GM19328 (cell line): Measurements from ENCODE around the gene MAP3K7.

Source experiments
- ATAC-seq: cut with Tn5 transposase; IDR thresholded peaks from one replicate; pipeline ENCODE4 v1.9.1; 2021; ENCODE audit warnings: mild to moderate bottlenecking, moderate library complexity; ENCODE audit not compliant: unreplicated experiment

MAP3K7 gene

GRCh38 chr6:90533615-90534336 is 53.1 kb downstream of the MAP3K7 start:
- ATAC-seq = no peak

GRCh38 chr6:90530882-90531281 is 56.0 kb downstream of the MAP3K7 start:
- ATAC-seq = no peak

GRCh38 chr6:90525421-90525820 is 61.5 kb downstream of the MAP3K7 start:
- no peak for ATAC-seq

DNA sequence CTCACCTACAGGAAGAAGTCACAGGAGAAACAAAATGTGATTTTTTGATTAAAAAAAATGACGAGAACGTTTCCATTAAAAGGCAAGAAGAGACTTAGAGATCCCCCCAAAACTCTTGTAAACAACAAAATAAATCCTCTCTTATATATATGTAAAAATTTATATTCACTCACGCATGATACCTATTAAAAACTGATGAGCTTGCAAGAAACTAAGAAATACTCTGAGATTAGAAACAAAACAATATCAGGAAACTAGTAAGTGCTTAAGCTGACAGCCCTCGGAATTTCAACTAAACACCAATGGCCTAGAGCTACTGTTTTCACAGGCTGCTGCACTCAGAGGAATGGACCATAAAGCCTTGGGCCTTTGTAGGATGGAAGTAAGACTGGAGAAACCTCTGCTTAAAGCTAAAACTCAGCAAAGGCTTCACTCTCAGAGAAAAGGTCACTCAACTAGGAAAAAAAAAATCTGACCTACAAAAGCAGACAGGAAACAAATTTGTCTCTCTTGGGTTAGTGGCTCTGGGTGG is 63.0 kb downstream of the MAP3K7 start:
- no peak for ATAC-seq

- no peak for ATAC-seq
Measured at GRCh38 chr6:90521955-90522354, 64.9 kb downstream of the MAP3K7 start.

DNA sequence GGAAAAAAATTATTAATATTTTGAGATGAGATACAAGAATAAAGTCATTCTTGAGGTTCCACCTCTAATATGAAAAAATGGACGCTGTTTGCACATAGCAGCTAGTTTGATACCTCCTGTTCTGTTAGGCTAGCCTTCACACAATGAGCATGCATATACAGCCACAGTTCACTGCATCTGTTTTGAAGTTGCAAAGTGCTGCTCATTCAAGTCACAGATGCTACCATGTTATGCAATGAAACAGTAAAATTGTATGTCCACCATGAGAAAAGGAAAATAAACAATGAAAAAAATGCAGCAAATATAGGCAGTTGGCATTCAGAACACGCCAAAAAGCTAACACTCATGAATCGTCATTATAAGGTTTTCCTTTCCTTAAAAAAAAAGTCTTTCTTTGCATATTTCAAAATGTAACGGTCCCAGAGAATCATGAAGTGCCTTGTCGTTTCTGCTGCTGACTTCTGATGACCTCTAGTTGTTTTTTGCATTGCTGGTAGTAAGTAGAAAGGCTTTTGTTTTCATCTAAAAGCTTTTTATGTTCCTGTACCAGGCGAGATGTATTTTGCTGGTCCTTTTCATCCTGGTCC is 70.7 kb downstream of the MAP3K7 start:
- no peak for ATAC-seq

DNA sequence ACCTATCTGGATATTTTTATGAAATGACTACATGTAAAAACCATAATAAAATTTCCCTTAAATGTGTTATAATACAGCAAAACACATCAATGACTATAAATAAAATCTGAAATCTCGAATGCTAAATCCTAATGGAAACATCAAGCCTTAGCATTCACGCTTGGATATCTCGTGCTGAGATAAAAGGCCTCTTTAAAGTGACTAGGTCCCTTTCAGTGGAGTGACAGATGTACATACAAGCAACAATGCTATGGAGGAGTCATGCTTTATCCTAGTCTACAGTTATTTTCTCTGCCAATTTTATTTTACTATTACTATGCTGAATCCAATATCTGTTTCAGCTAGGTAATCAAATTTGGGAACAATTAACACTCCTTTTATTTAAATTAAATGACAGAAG is 72.4 kb downstream of the MAP3K7 start:
- ATAC-seq = no peak

DNA sequence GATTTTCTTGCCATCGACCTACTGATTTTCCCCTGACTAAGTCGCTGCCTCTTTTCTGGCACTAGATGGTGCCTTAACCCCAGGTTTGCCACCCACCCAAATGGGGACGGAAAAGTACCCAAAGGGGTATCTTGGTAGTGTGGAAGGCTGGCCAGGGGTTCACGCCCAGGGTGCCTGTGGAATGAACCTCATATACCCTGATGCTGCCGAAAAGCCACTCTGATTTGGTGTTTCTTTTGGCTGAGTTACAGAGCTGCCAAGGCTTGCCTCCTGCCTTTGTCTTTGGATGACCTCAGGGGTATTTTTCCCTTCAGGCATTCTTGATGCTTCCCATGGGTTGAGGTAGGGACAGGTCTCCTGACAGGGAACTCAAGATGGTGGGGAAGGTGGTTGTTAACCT is 78.1 kb downstream of the MAP3K7 start:
- ATAC-seq = no peak

DNA sequence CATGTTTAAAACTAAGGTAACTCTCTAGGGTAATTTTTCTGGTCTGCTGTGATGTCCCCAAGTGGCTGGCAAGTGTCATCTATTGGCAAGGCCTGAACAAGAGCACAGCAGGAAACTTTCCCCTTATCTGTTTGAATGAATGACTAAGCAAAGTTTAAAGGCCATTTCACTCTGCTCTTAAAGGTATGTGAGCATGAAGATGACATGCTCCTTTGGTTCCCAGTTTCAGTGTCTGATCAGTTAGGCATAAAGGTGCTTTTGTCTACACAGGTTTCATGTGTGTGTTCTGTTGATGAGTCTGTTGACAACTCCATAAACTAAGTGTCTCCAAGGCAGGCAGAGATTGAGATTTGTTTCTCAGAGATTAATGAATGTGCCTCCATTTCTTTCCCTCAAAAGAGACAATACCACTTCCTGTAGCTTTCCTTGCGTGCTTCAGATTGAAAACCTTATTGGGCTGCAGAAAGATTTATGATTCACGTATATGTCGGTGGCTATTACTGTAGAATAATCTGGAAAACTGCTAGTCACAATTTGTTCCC is 83.9 kb downstream of the MAP3K7 start:
- no peak for ATAC-seq

GRCh38 chr6:90502381-90502780 is 84.5 kb downstream of the MAP3K7 start:
- no peak for ATAC-seq

- ATAC-seq = no peak
Measured at GRCh38 chr6:90500458-90500857, 86.4 kb downstream of the MAP3K7 start.

GRCh38 chr6:90497411-90497810 is 89.5 kb downstream of the MAP3K7 start:
- ATAC-seq = no peak

DNA sequence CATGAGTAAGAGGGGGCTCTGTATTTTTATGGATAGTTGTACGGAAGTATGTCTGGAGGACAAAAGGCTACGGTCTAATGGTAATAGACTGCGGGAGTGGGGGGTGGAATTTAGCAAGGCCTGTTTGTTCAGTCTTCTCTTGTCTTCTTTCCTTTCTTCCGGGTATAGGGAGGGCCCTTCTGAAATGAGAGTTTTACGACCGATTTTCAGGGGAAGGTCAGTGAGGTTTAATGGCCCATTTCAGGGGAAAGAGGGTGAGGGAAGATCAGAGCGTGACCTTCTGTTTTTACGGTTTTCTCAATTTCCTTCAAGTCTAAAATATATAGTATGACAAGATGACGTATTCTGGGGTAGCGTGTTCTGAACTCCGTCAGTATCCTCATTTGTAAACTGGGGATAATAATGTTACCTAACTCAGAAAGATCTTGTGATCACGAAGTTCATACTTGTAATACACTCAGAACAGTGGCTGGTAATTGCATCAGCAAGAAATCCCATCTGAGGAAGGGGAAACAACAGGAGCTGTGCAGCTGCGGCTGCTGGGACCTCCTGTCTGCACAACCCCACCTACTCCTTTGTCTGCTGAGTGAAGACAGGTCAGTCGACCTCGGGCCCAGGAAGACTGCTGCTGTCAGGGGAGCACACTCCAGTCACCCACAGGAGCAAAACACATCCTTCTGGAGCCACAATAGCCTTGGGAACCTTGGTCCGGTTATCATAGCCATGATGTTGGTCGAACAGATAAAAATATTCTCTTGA is 90.4 kb downstream of the MAP3K7 start:
- ATAC-seq = no peak

DNA sequence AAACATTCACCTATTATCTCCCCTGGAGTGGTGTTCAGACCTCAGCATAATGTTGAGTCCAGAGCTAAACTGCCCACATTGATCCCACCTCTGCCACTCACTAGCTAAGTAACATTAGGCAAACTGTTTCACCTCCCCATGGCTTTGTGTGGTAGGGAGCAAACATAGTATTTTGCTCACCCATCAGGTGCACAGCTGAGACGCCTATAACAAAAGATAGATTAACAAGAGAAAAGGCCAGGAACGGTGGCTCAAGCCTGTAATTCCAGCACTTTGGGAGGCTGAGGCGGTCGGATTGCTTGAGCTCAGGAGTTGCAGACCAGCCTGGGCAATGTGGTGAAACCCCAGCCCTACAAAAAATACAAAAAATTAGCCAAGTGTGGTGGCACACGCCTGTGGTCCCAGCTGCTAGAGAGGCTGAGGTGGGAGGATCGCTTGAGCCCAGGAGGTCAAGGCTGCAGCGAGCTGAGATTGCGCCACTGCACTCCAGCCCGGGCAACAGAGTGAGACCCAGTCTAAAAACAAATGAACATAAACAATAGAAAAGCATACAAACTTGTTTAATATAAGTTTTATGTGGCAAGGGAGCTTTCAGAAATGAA is 91.6 kb downstream of the MAP3K7 start:
- no peak for ATAC-seq

DNA sequence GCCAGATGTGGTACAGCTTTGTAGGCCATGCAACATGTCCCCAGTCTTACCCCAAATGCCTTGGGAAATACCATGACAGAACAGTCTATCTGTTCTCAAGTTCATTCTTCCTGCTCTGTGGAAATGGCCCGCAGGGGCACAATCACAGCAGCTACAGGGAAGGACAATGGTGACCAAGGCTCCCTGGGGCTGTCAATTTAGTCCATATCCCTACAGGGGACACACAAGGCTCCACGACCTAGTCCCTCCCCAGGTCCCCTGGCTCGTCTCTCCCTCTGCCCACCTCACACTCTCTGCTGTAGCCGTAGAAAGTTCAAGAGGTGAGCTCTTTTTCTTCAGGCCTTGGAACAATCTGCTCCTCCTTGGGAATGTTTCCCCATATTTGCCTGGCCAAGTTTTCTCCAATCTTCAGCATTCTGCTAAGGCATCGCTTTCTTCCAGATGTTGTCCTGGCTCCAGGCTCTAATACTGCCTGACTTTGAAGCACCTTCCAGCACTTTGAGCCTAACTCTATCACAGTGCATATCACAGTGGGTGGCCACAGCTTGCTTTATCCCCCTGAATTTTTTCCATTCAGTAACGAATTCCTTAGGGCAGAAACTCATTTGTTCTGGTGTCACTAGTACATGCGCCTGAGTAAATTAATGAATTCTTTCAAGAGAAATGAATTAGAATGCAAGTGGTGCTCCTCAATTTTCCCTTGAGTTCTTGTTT is 92.6 kb downstream of the MAP3K7 start:
- no peak for ATAC-seq

- no peak for ATAC-seq
Measured at GRCh38 chr6:90493332-90493731, 93.5 kb downstream of the MAP3K7 start.

GRCh38 chr6:90492798-90493197 is 94.1 kb downstream of the MAP3K7 start:
- ATAC-seq = no peak

- no peak for ATAC-seq
Measured at GRCh38 chr6:90492369-90492768, 94.5 kb downstream of the MAP3K7 start.

GRCh38 chr6:90490030-90490716 is 96.7 kb downstream of the MAP3K7 start:
- no peak for ATAC-seq

- ATAC-seq = no peak
Measured at GRCh38 chr6:90488816-90489215, 98.1 kb downstream of the MAP3K7 start.
